Loucy (cell line): ENCODE data around the gene HOTAIR.

ENCODE experiments used
- H2AFZ ChIP-seq: fragments of 200-600 bp; sonication (generic); 2 replicates; pipeline ENCODE4 v1.6.0; 2016; ENCODE audit warnings: antibody characterized with exemption, mild to moderate bottlenecking, low read length, moderate library complexity
- H3F3A ChIP-seq: fragments of 200-600 bp; 2 replicates; pipeline ENCODE4 v1.6.0; 2016; ENCODE audit warnings: antibody characterized with exemption, low read depth, mild to moderate bottlenecking
- H3K27me3 ChIP-seq: fragments of 200-600 bp; sonication (generic); 2 replicates; pipeline ENCODE4 v1.6.1; 2014; ENCODE audit warnings: low read length, mild to moderate bottlenecking; ENCODE audit not compliant: insufficient read depth, poor library complexity, severe bottlenecking
- H3K36me3 ChIP-seq: fragments of 200-600 bp; sonication (generic); 2 replicates; pipeline ENCODE4 v1.6.1; 2016; ENCODE audit warnings: low read length; ENCODE audit not compliant: insufficient read depth
- H3K4me1 ChIP-seq: fragments of 200-600 bp; sonication (generic); 2 replicates; pipeline ENCODE4 v1.5.1; 2014; ENCODE audit warnings: low read length, mild to moderate bottlenecking; ENCODE audit not compliant: insufficient read depth, poor library complexity, severe bottlenecking
- H3K4me2 ChIP-seq: fragments of 200-600 bp; sonication (generic); 2 replicates; pipeline ENCODE4 v1.6.0; 2014; ENCODE audit warnings: antibody characterized with exemption, low read length, low read depth, mild to moderate bottlenecking; ENCODE audit not compliant: poor library complexity, severe bottlenecking
- H3K4me3 ChIP-seq: fragments of 200-600 bp; sonication (generic); 2 replicates; pipeline ENCODE4 v1.5.1; 2014; ENCODE audit warnings: low read length, mild to moderate bottlenecking, mixed read lengths; ENCODE audit not compliant: poor library complexity, severe bottlenecking
- H3K79me2 ChIP-seq: fragments of 200-600 bp; sonication (generic); 2 replicates; pipeline ENCODE4 v1.6.1; 2014; ENCODE audit warnings: low read length; ENCODE audit not compliant: insufficient read depth
- H3K9ac ChIP-seq: fragments of 200-600 bp; sonication (generic); 2 replicates; pipeline ENCODE4 v1.6.0; 2014; ENCODE audit warnings: mild to moderate bottlenecking, low read depth, low read length, moderate library complexity; ENCODE audit not compliant: poor library complexity, severe bottlenecking
- H3K9me2 ChIP-seq: fragments of 200-600 bp; sonication (generic); replicated peaks from 2 replicates; pipeline ENCODE4 v1.6.1; 2016; ENCODE audit warnings: low read depth, low read length, mixed read lengths
- H3K9me3 ChIP-seq: fragments of 200-600 bp; sonication (generic); 2 replicates; pipeline ENCODE4 v1.6.1; 2014; ENCODE audit warnings: mild to moderate bottlenecking, antibody characterized with exemption, low read length, low read depth; ENCODE audit not compliant: insufficient read depth
- H4K20me1 ChIP-seq: fragments of 200-600 bp; sonication (generic); 2 replicates; pipeline ENCODE4 v1.6.0; 2014; ENCODE audit warnings: antibody characterized with exemption, low read length, mild to moderate bottlenecking; ENCODE audit not compliant: insufficient read depth, poor library complexity, severe bottlenecking
- CTCF ChIP-seq: fragments of 200-600 bp; sonication (generic); conservative IDR thresholded peaks from 2 replicates; pipeline ENCODE4 v1.5.1; 2014; ENCODE audit warnings: mild to moderate bottlenecking, antibody characterized with exemption, low read length
- EZH2phosphoT487 ChIP-seq: fragments of 200-600 bp; IDR thresholded peaks from 2 replicates; pipeline ENCODE4 v1.6.1; 2018; ENCODE audit warnings: antibody characterized with exemption, mild to moderate bottlenecking, moderate library complexity, borderline replicate concordance

The HOTAIR gene

DNA sequence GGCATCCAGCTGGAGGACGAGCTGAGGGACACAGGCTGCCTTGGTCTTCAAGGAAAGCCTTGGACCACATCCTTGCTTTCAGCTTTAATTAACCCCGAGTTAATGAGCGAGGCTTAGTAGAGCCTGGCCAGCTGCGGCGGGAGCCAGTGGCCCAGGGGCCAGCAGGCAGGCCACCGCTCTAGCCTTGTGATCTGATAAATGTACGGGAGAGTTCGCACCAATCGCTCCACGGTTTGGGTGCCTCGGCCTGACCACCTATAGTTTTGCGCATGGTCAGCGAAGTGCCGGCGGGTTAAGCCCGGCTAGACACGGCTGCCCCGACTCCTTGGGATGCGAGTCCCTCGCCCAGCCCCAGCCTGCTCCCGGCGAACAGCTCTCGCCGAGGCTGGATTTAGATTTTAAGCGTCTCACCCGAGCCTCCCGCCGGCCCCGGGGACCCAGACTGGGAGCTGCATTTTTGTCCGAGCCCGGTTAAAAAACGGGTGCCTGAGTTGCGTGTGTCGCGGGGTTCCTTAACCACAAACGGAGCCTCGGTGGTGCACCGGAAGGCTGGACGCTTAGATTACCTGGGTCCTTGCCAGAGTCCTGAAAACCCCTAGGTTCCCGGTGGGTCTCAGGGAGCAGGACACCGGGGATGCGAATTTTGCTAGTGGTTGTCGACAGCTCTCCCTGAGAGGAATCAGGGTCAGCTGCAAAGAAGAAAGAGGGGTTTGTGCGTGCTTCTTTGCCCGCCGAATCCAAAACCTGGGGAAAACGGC is 23.0 kb downstream of the HOTAIR start:
- no peaks in the 10 kb centered on the region for H3K9me3 ChIP-seq
- H4K20me1 ChIP-seq = no peaks in the 10 kb centered on the region
- no peaks in the 10 kb centered on the region for H3K9me2 ChIP-seq
- H3K9ac ChIP-seq = no peak overlapping the region
- no peaks in the 10 kb centered on the region for H3F3A ChIP-seq
- H3K4me1 ChIP-seq = peaks cover 14% of the 10 kb centered on the region
- no peaks in the 10 kb centered on the region for H3K27me3 ChIP-seq
- TF ChIP-seq EZH2phosphoT487 (no peak), CTCF (no peak)
- no peaks in the 10 kb centered on the region for H3K79me2 ChIP-seq
- no peak overlapping the region for H3K4me2 ChIP-seq
- no peak overlapping the region for H3K4me3 ChIP-seq
- no peaks in the 10 kb centered on the region for H3K36me3 ChIP-seq
- no peak overlapping the region for H2AFZ ChIP-seq

DNA sequence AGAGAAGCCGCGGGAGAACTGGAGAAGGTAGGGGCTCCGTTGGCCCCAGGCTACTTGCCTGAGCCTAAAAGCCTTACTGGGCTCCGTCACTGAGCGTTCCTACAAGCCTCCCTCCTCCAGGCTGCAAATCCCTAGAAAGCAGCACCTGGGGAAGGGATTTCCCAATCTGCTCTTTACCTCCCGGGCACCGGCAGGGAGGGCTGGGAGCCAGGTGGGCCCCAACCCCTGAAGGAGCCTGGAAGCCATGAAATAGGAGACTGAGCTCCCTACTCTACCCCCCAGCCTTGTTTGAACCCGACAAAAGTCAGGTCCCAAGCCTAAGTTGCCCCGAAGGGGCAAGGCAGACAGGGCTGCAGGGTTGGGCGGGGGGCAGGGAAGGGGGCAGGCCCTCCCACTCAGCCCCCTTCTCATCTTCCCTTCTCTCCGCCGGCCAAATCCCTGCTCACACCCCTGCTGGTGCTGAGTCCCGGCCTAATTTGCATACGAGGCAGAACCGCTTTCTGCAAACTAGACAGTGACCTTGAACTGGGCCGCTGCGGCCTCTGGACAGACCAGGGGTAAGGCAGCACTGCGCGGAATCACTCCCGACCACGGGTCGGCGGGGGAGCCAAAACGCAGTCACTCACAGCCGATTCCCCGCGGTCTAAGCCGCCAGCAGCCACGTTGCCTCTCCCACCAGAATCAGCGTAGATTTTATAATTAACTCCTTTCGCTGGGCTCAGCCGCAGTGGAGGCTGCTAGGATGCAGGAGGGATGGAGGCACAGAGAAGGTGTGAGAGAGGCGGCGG is 23.8 kb downstream of the HOTAIR start:
- Histone ChIP-seq H3K27me3 (no peaks in the 10 kb centered on the region), H2AFZ (no peak overlapping the region), H3K4me2 (no peak overlapping the region), H3K4me3 (no peak overlapping the region), H3K4me1 (peaks cover 7% of the 10 kb centered on the region), H3K36me3 (no peaks in the 10 kb centered on the region), H3K9me2 (no peaks in the 10 kb centered on the region), H3F3A (no peaks in the 10 kb centered on the region), H3K79me2 (no peaks in the 10 kb centered on the region), H3K9me3 (no peaks in the 10 kb centered on the region), H3K9ac (no peak overlapping the region), H4K20me1 (no peaks in the 10 kb centered on the region)
- TF ChIP-seq EZH2phosphoT487 (no peak), CTCF (no peak)

DNA sequence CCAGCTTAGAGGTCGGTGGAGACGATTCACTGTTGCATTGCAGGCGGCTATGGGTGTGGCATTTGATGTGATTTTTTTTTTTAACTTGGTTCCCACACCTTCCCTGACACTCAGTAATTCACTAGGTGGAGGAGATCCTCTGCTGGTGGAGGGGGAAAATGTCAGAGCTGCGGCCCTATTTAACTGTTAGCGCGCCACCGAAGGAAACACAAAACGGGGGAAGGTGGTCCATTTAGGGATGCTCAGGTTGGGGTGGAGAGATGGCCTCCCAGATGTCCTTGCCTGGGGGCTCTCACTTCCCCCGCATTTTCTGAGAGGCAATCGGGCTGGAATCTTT is 24.3 kb downstream of the HOTAIR start:
- Histone ChIP-seq H3K9me3 (no peaks in the 10 kb centered on the region), H3K4me3 (no peak overlapping the region), H3K9me2 (no peaks in the 10 kb centered on the region), H3K9ac (no peak overlapping the region), H3K36me3 (no peaks in the 10 kb centered on the region), H3K4me2 (no peak overlapping the region), H4K20me1 (no peaks in the 10 kb centered on the region), H3F3A (no peaks in the 10 kb centered on the region), H3K79me2 (no peaks in the 10 kb centered on the region), H3K4me1 (peaks cover 1% of the 10 kb centered on the region), H2AFZ (no peak overlapping the region), H3K27me3 (no peaks in the 10 kb centered on the region)
- TF ChIP-seq EZH2phosphoT487 = no peak
- TF ChIP-seq CTCF = no peak; the same call in 1 of the 2 replicates
